GM08714 (cell line): ENCODE data around the gene S1PR5.
"Not testable (repeated sequence)": the region's sequence is repeated elsewhere in the genome, so short reads cannot be mapped to it uniquely, and the experiment has no call there.

Source experiments
- H3K4me3 ChIP-seq: fragments of 200-500 bp; sonication (Bioruptor generic); 2 replicates; pipeline ENCODE4 v1.5.1; 2014; ENCODE audit warnings: mild to moderate bottlenecking, low read length, inconsistent platforms
- ZNF274 ChIP-seq: IDR thresholded peaks from 2 replicates; pipeline ENCODE4 v1.6.1; 2012; ENCODE audit warnings: mild to moderate bottlenecking, low read depth, low read length

The S1PR5 gene

GRCh38 chr19:10551698-10552301 is 34.6 kb upstream of the S1PR5 start:
- TF ChIP-seq ZNF274: no peak
- no peak overlapping the region for H3K4me3 ChIP-seq

- H3K4me3 ChIP-seq: not testable (repeated sequence)
Measured at GRCh38 chr19:10551006-10551405, 33.8 kb upstream of the S1PR5 start.

- TF ChIP-seq ZNF274: no peak
- H3K4me3 ChIP-seq: no peak overlapping the region
Measured at GRCh38 chr19:10550336-10550735, 33.1 kb upstream of the S1PR5 start.

GRCh38 chr19:10549733-10550132 is 32.5 kb upstream of the S1PR5 start:
- TF ChIP-seq ZNF274: no peak
- no peak overlapping the region for H3K4me3 ChIP-seq

GRCh38 chr19:10548746-10549276 is 31.6 kb upstream of the S1PR5 start:
- no peak overlapping the region for H3K4me3 ChIP-seq
- no peak for TF ChIP-seq ZNF274

- no peak overlapping the region for H3K4me3 ChIP-seq
- TF ChIP-seq ZNF274: no peak
Measured at GRCh38 chr19:10546817-10547216, 29.6 kb upstream of the S1PR5 start.

- H3K4me3 ChIP-seq: peak overlapping the region; percentile 85; the same call in 1 of the 2 replicates
Measured at GRCh38 chr19:10544753-10545251, 27.6 kb upstream of the S1PR5 start.

GRCh38 chr19:10544242-10544752 is 27.1 kb upstream of the S1PR5 start:
- peak overlapping the region; percentile 85 for H3K4me3 ChIP-seq
- no peak for TF ChIP-seq ZNF274

More at GRCh38 chr19:10544753-10545251, 27.6 kb upstream of the S1PR5 start:
- no peak for TF ChIP-seq ZNF274

GRCh38 chr19:10543420-10544241 is 26.4 kb upstream of the S1PR5 start, which contains the start of gene ATG4D:
Gene ATG4D, plus strand, starts transcription at chr19:10543904. Its CDS starts 187 bp downstream, at chr19:10544091.
- no peak for TF ChIP-seq ZNF274
- peak within 1 kb of the TSS; percentile 85 for H3K4me3 ChIP-seq

- H3K4me3 ChIP-seq: no peak overlapping the region; the same call in 1 of the 2 replicates
- no peak for TF ChIP-seq ZNF274
Measured at GRCh38 chr19:10543059-10543419, 25.8 kb upstream of the S1PR5 start.

GRCh38 chr19:10539016-10539415 is 21.8 kb upstream of the S1PR5 start:
- not testable (repeated sequence) for H3K4me3 ChIP-seq

GRCh38 chr19:10538204-10538983 is 21.1 kb upstream of the S1PR5 start:
- H3K4me3 ChIP-seq: no peak overlapping the region
- no peak for TF ChIP-seq ZNF274

GRCh38 chr19:10537668-10538067 is 20.4 kb upstream of the S1PR5 start:
- no peak for TF ChIP-seq ZNF274
- no peak overlapping the region for H3K4me3 ChIP-seq

- TF ChIP-seq ZNF274: no peak
- no peak overlapping the region for H3K4me3 ChIP-seq
Measured at GRCh38 chr19:10535613-10536012, 18.4 kb upstream of the S1PR5 start.
